Heart right ventricle (tissue), 16 donors: Measurements from ENCODE around the gene HLF. TPM values are rescaled to one million over a fixed set of nuclear protein-coding genes. Genes with fewer than 3 reads are reported as not detected.
A peak's percentile ranks its signal among the peaks of the same experiment; 100 is the strongest.

Source experiments
- ATAC-seq, 8 donors: fragments of 200-7000 bp; cut with Tn5 transposase; one replicate each; pipeline ENCODE4 v1.9.1; 2020; ENCODE audit warnings: mild to moderate bottlenecking in 8 of 8, moderate library complexity in 8 of 8, moderate number of reproducible peaks in 1 of 8
- DNase-seq, 2 donors: peaks; one replicate each; pipeline ENCODE4 v3.0.0-alpha.2; 2020
- H3K27ac ChIP-seq, 10 donors: fragments of 200-600 bp; sonication (generic) in 2 of 10; one replicate each; pipeline versions ENCODE4 v1.5.0 to v1.8.0; 2020 to 2022; ENCODE audit warnings: mild to moderate bottlenecking in 3 of 10
- H3K27me3 ChIP-seq, 7 donors: fragments of 200-600 bp; one replicate each; pipeline ENCODE4 v1.8.0; 2021 to 2022; ENCODE audit warnings: mild to moderate bottlenecking in 2 of 7
- H3K36me3 ChIP-seq, 9 donors: fragments of 200-600 bp; sonication (generic) in 1 of 9; one replicate each; pipeline versions ENCODE4 v1.5.0 to v1.8.0; 2020 to 2022; ENCODE audit warnings: mild to moderate bottlenecking in 2 of 9
- H3K4me1 ChIP-seq, 9 donors: fragments of 200-600 bp; sonication (generic) in 1 of 9; one replicate each; pipeline versions ENCODE4 v1.5.0 to v1.8.0; 2020 to 2022; ENCODE audit warnings: mild to moderate bottlenecking in 4 of 9
- H3K4me3 ChIP-seq, 10 donors: fragments of 200-600 bp; sonication (generic) in 2 of 10; one replicate each; pipeline versions ENCODE4 v1.5.0 to v1.8.0; 2020 to 2022; ENCODE audit warnings: mild to moderate bottlenecking in 7 of 10, moderate library complexity in 2 of 10
- H3K9me3 ChIP-seq, 11 donors: fragments of 200-600 bp in 10 of 11; sonication (generic) in 2 of 11; one replicate each; pipeline versions ENCODE4 v1.5.0 to v1.8.0; 2013 to 2022; ENCODE audit warnings: mild to moderate bottlenecking in 2 of 11, control low read depth in 1 of 11, moderate library complexity in 1 of 11
- WGBS, 2 donors: extraction: QIAGEN DNeasy Blood & Tissue Kit; methylation state at CpG; one replicate each; pipeline ENCODE4 v1.1.7; 2013; ENCODE audit warnings: inconsistent platforms in 1 of 2; 5-methylcytosine and 5-hydroxymethylcytosine counted together
- intact Hi-C, 10 donors: fragments of 100-400 bp; cut with DNase I; formaldehyde crosslinking; loops; one replicate each; pipeline versions ENCODE4 v1.11.1 to v1.14.2; 2022
- polyA plus RNA-seq, 2 donors: library from polyadenylated mRNA; stranded (reverse); fragments of 200-250 nt; gene quantifications; one replicate each; pipeline ENCODE4 v1.2.3, GENCODE V29; 2013
- total RNA-seq, 10 donors: library from RNA; stranded (reverse); fragmentation: NEBNext Ultra II Directional in 3 of 10; extraction: Animal tissue kit (Norgen Biotek cat#: 25700) in 3 of 10; gene quantifications; one replicate each; pipeline versions ENCODE4 v1.2.1 to v1.2.4, GENCODE V29; 2021 to 2023
- TF ChIP-seq, protein P1 (sequence below), 9 donors: fragments of 200-600 bp; sonication (generic) in 2 of 9; IDR thresholded peaks; one replicate each; pipeline versions ENCODE4 v1.5.0 to v1.8.0; 2021 to 2022; ENCODE audit warnings: antibody characterized with exemption in 9 of 9, mild to moderate bottlenecking in 5 of 9, moderate library complexity in 1 of 9
- donor health status: Arrhythmogenic right ventricular cardiomyopathy.
- donor health status: ischemic (EF 13 %, LVEDD 7.1; RV severe dilation, severe dysfunction).
- donor health status: healthy with polysubstance abuse.
- donor health status: DM: no; HTN: yes; CAD: no.
- donor health status: DM: no; HTN: no; CAD: no.
- donor health status: ischemic (EF 25% LVEDD 6.9; RV normal size, moderate dysfunction).
- donor health status: ischemic (EF 25% LVEDD 5.7; RV mildly dilated, moderate dysfunction).
- donor health status: healthy.
- donor health status: DM: yes; HTN: yes; CAD: no.
- donor health status: Ischemic cardiomyopathy.
- donor health status: ischemic (EF 35%, LVEDD 5.7; RV mildly dilated, moderate dysfunction).
- donor health status: nonischemic (EF 11% LVEDD 7.7; RV severe dilation, severe dysfunction).
- donor health status: DM: yes; HTN: yes; CAD: no.
- donor health status: PGD.
- donor health status: ischemic (EF 29% LVEDD 5.4; RV normal size, mild dysfunction).
- donor health status: nonischemic (EF 23%, LVEDD 6.1; RV moderate dilation, normal function).

The HLF gene
- total and polyA plus RNA-seq, 12 donors, result 4.1 to 42.5 (median 30.1) TPM

- no peak for ATAC-seq
- Histone ChIP-seq H3K4me1 (peaks cover 19 to 86% (median 72%) of the 10 kb centered on the region in 9 donors), H3K36me3 (peaks cover 0 to 6% (median 0%) of the 10 kb centered on the region in 9 donors), H3K9me3 (no peaks in the 10 kb centered on the region), H3K27ac (peak overlapping the region in 9 of 10 donors; percentile 20 to 92 (median 76)), H3K27me3 (no peaks in the 10 kb centered on the region), H3K4me3 (no peak overlapping the region)
- intact Hi-C loops, result loop anchor here in 3 of 10 donors (10.0 kb wide), 2 partner anchors 143 to 443 kb away; partner anchors contain the start of genes MMD (in 2 of the 3) and TMEM100 (in 1 of the 3)
- TF ChIP-seq, protein P1, sequence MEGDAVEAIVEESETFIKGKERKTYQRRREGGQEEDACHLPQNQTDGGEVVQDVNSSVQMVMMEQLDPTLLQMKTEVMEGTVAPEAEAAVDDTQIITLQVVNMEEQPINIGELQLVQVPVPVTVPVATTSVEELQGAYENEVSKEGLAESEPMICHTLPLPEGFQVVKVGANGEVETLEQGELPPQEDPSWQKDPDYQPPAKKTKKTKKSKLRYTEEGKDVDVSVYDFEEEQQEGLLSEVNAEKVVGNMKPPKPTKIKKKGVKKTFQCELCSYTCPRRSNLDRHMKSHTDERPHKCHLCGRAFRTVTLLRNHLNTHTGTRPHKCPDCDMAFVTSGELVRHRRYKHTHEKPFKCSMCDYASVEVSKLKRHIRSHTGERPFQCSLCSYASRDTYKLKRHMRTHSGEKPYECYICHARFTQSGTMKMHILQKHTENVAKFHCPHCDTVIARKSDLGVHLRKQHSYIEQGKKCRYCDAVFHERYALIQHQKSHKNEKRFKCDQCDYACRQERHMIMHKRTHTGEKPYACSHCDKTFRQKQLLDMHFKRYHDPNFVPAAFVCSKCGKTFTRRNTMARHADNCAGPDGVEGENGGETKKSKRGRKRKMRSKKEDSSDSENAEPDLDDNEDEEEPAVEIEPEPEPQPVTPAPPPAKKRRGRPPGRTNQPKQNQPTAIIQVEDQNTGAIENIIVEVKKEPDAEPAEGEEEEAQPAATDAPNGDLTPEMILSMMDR (IDR thresholded peaks at IDR 0.05), result no peak
- WGBS, 2 donors, result 57 to 65% methylated on average over 8 of the region's 8 CpGs
- no peak for DNase-seq
These were observed 17.1 kb downstream of the HLF start for GRCh38 chr17:55281649-55282378.

DNA sequence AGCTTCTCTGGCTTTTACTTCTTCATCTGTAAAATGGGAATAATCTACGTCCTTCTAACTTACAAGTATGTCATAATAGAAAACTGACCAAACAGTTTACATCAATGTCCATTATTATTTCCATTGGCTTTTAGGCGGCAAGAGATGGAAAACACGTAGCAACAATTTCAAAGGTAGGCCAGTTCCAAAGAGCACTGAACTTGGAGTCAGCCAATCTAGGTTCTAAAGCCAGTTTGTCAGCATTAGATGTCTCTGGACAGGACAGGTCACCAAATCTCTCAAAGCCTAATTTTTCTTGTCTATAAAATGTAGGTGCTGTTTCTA is 17.6 kb downstream of the HLF start:
- H3K9me3 ChIP-seq, result no peaks in the 10 kb centered on the region
- TF ChIP-seq, protein P1 (IDR thresholded peaks at IDR 0.05), result no peak
- H3K27ac ChIP-seq, result peak overlapping the region in 8 of 10 donors; percentile 20 to 94 (median 86)
- H3K27me3 ChIP-seq, result no peaks in the 10 kb centered on the region
- no peak for ATAC-seq
- no peak for DNase-seq
- whole genome bisulfite sequencing, 2 donors, result 93 to 95% methylated on average over 3 of the region's 3 CpGs
- intact Hi-C loops, result loop anchor here in 3 of 10 donors (10.0 kb wide), 2 partner anchors 142 to 442 kb away; partner anchors contain the start of genes MMD (in 2 of the 3) and TMEM100 (in 1 of the 3)
- no peak overlapping the region for H3K4me3 ChIP-seq
- H3K4me1 ChIP-seq, result peaks cover 19 to 86% (median 74%) of the 10 kb centered on the region in 9 donors
- peaks cover 0 to 6% (median 0%) of the 10 kb centered on the region in 9 donors for H3K36me3 ChIP-seq

DNA sequence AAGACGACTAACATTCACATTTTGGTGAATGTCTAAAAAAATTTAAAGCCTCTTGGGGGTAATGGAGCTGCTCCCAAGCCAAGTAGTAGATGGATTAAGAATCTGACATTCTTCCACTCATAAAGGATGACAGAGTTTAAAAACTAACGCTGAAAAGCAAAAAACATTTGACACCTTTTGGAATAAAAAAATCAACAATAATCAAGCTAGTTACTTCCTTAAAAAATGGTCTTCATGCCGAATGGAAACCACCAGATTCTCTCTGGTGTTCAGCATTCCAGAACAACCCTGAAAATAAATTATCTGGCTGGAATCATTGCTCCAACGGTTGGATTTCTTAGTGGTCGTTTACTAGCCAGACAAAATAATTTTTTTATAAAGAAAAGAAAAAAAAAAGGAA is 18.0 kb downstream of the HLF start:
- H3K4me1 ChIP-seq, result peaks cover 19 to 85% (median 74%) of the 10 kb centered on the region in 9 donors
- no peak for ATAC-seq
- DNase-seq, result no peak
- no peaks in the 10 kb centered on the region for H3K9me3 ChIP-seq
- 52 to 68% methylated on average over 5 of the region's 5 CpGs for WGBS, 2 donors
- H3K4me3 ChIP-seq, result peak overlapping the region in 1 of 10 donors; percentile 8
- TF ChIP-seq, protein P1 (IDR thresholded peaks at IDR 0.05), result no peak
- H3K27me3 ChIP-seq, result no peaks in the 10 kb centered on the region
- peaks cover 0 to 6% (median 0%) of the 10 kb centered on the region in 9 donors for H3K36me3 ChIP-seq
- H3K27ac ChIP-seq, result peak overlapping the region; percentile 54 to 94 (median 84)
- intact Hi-C loops, result loop anchor here in 3 of 10 donors (10.0 kb wide), 2 partner anchors 142 to 442 kb away; partner anchors contain the start of genes MMD (in 2 of the 3) and TMEM100 (in 1 of the 3)

DNA sequence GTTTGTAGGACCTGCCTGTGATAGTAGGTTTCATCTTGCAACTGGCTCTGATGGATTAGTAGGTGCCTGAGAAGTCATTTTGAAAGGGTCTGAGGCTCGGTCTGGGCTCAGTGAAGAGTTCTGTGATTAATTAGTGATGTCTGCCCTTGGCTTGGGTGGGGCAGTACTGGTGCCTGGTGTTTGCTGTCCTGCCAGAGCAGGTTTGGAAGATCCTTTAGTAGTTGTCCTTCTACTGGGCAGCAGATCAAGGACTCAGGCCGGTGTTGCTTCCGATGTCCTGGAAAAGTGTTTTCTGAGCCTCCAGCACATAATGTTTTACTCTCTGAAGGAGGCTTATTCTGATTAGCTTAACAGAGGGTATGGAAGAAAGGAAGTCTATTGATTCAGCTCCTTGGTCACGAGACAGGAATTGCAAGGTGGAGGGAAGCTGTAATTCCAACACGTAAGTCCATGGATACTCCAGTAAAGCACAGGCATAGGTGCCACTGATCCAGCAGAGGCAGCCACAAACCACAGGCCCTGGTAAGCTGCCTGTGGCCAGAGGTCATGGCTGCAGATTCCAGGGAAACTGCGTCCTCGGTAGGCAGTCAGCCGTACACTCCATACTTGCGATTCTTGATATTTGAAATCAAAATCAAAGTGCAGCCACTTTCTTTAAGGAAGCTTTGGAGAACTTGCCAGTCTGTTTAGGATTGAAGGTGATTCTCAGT is 18.7 kb downstream of the HLF start:
- Histone ChIP-seq H3K4me1 (peaks cover 19 to 82% (median 75%) of the 10 kb centered on the region in 9 donors), H3K27me3 (no peaks in the 10 kb centered on the region), H3K36me3 (peaks cover 0 to 6% (median 0%) of the 10 kb centered on the region in 9 donors), H3K4me3 (peak overlapping the region in 1 of 10 donors; percentile 8), H3K27ac (peak overlapping the region; percentile 54 to 94 (median 84)), H3K9me3 (no peaks in the 10 kb centered on the region)
- 62 to 77% methylated on average over 9 of the region's 9 CpGs for WGBS, 2 donors
- ATAC-seq, result peak in 5 of 8 donors; percentile 15 to 40 (median 18)
- intact Hi-C loops, result loop anchor here in 3 of 10 donors (10.0 kb wide), 2 partner anchors 141 to 441 kb away; partner anchors contain the start of genes MMD (in 2 of the 3) and TMEM100 (in 1 of the 3)
- TF ChIP-seq, protein P1 (IDR thresholded peaks at IDR 0.05), result no peak
- no peak for DNase-seq
